OCI-LY1 (cell line): ENCODE data around the gene MIS18A.

Experiments
- EZH2 ChIP-seq: fragments of 200-600 bp; sonication (generic), shearing (Covaris generic); IDR thresholded peaks from 2 replicates; pipeline ENCODE4 v1.8.0; 2017; ENCODE audit warnings: borderline replicate concordance, mixed run types, mild to moderate bottlenecking, antibody characterized with exemption, low read length, moderate library complexity, mixed read lengths
- TF ChIP-seq, protein P1 (sequence below): fragments of 200-600 bp; sonication (generic), shearing (Covaris generic); IDR thresholded peaks from 2 replicates; pipeline ENCODE4 v1.5.1; 2017; ENCODE audit warnings: mild to moderate bottlenecking, antibody characterized with exemption, low read length, moderate library complexity, mixed read lengths

- TF ChIP-seq, protein P1, sequence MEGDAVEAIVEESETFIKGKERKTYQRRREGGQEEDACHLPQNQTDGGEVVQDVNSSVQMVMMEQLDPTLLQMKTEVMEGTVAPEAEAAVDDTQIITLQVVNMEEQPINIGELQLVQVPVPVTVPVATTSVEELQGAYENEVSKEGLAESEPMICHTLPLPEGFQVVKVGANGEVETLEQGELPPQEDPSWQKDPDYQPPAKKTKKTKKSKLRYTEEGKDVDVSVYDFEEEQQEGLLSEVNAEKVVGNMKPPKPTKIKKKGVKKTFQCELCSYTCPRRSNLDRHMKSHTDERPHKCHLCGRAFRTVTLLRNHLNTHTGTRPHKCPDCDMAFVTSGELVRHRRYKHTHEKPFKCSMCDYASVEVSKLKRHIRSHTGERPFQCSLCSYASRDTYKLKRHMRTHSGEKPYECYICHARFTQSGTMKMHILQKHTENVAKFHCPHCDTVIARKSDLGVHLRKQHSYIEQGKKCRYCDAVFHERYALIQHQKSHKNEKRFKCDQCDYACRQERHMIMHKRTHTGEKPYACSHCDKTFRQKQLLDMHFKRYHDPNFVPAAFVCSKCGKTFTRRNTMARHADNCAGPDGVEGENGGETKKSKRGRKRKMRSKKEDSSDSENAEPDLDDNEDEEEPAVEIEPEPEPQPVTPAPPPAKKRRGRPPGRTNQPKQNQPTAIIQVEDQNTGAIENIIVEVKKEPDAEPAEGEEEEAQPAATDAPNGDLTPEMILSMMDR, result peak; percentile 9; the same call in 1 of the 2 replicates
- no peak for TF ChIP-seq EZH2
Observed at GRCh38 chr21:32306021-32306780, 27.4 kb upstream of the MIS18A start.
